ENCODE measurements around the gene HYDIN.
"Not testable (repeated sequence)": the region's sequence is repeated elsewhere in the genome, so short reads cannot be mapped to it uniquely, and the experiment has no call there.

GRCh38 chr16:70920661-70921060, 309.9 kb downstream of the HYDIN start:
- not testable (repeated sequence) for TF ChIP-seq EP300 (IDR thresholded peaks at IDR 0.05; ENCODE audit: low read depth); CTCF (IDR thresholded peaks at IDR 0.05)
